HG02884 (cell line): ENCODE results near the gene RXFP1.

Experiments used
- ATAC-seq: cut with Tn5 transposase; IDR thresholded peaks from one replicate; pipeline ENCODE4 v1.9.1; 2021; ENCODE audit warnings: mild to moderate bottlenecking, moderate library complexity; ENCODE audit not compliant: unreplicated experiment

Gene RXFP1

GRCh38 chr4:158540125-158540907 is 18.6 kb downstream of the RXFP1 start:
- no peak for ATAC-seq

GRCh38 chr4:158541506-158541905 is 19.8 kb downstream of the RXFP1 start:
- no peak for ATAC-seq

GRCh38 chr4:158543191-158543590 is 21.5 kb downstream of the RXFP1 start:
- no peak for ATAC-seq

GRCh38 chr4:158544141-158544540 is 22.5 kb downstream of the RXFP1 start:
- ATAC-seq, result no peak

- no peak for ATAC-seq
These were observed 31.7 kb downstream of the RXFP1 start for GRCh38 chr4:158553364-158553763.

- no peak for ATAC-seq
These were observed 38.6 kb downstream of the RXFP1 start for GRCh38 chr4:158560284-158560683.

GRCh38 chr4:158566860-158567259 is 45.2 kb downstream of the RXFP1 start:
- ATAC-seq, result no peak

- ATAC-seq, result no peak
These were observed 50.1 kb downstream of the RXFP1 start for GRCh38 chr4:158571736-158572135.

GRCh38 chr4:158572608-158573007 is 50.9 kb downstream of the RXFP1 start:
- ATAC-seq, result no peak

GRCh38 chr4:158578476-158578875 is 56.8 kb downstream of the RXFP1 start:
- ATAC-seq, result no peak

GRCh38 chr4:158580064-158580463 is 58.4 kb downstream of the RXFP1 start:
- ATAC-seq, result no peak

- no peak for ATAC-seq
These were observed 59.5 kb downstream of the RXFP1 start for GRCh38 chr4:158581161-158581560.

- no peak for ATAC-seq
These were observed 65.2 kb downstream of the RXFP1 start for GRCh38 chr4:158586881-158587280.

GRCh38 chr4:158588285-158588684 is 66.6 kb downstream of the RXFP1 start:
- ATAC-seq, result no peak

- no peak for ATAC-seq
These were observed 67.1 kb downstream of the RXFP1 start for GRCh38 chr4:158588777-158589176.

GRCh38 chr4:158590306-158590705 is 68.6 kb downstream of the RXFP1 start:
- no peak for ATAC-seq

- ATAC-seq, result no peak
These were observed 69.1 kb downstream of the RXFP1 start for GRCh38 chr4:158590824-158591223.

- ATAC-seq, result no peak
These were observed 76.4 kb downstream of the RXFP1 start for GRCh38 chr4:158597879-158598596.

GRCh38 chr4:158599150-158599549 is 77.5 kb downstream of the RXFP1 start:
- no peak for ATAC-seq

GRCh38 chr4:158599765-158600498 is 78.2 kb downstream of the RXFP1 start:
- no peak for ATAC-seq

- no peak for ATAC-seq
These were observed 82.7 kb downstream of the RXFP1 start for GRCh38 chr4:158604369-158604768.

GRCh38 chr4:158605393-158605792 is 83.7 kb downstream of the RXFP1 start:
- no peak for ATAC-seq
